Astrocyte of the cerebellum (primary cell): ENCODE results near the gene IMP4.

Experiments
- DNase-seq: peaks from one replicate; pipeline ENCODE4 v3.0.0-alpha.2; 2011; ENCODE audit warnings: low read depth
- H3K4me3 ChIP-seq: 2 replicates; pipeline ENCODE4 v1.5.1; 2011; ENCODE audit warnings: mild to moderate bottlenecking, low read depth, low read length, moderate library complexity
- in situ Hi-C: cut with HindIII; loops from 2 replicates; pipeline ENCODE4 v1.10.0; 2017; ENCODE audit warnings: low sequenced_read_pairs
- TF ChIP-seq, protein P1 (sequence below): IDR thresholded peaks from 2 replicates; pipeline ENCODE4 v1.5.1; 2012; ENCODE audit warnings: low read length, low read depth, moderate library complexity, mild to moderate bottlenecking; ENCODE audit errors: missing control alignments

IMP4 gene

DNA sequence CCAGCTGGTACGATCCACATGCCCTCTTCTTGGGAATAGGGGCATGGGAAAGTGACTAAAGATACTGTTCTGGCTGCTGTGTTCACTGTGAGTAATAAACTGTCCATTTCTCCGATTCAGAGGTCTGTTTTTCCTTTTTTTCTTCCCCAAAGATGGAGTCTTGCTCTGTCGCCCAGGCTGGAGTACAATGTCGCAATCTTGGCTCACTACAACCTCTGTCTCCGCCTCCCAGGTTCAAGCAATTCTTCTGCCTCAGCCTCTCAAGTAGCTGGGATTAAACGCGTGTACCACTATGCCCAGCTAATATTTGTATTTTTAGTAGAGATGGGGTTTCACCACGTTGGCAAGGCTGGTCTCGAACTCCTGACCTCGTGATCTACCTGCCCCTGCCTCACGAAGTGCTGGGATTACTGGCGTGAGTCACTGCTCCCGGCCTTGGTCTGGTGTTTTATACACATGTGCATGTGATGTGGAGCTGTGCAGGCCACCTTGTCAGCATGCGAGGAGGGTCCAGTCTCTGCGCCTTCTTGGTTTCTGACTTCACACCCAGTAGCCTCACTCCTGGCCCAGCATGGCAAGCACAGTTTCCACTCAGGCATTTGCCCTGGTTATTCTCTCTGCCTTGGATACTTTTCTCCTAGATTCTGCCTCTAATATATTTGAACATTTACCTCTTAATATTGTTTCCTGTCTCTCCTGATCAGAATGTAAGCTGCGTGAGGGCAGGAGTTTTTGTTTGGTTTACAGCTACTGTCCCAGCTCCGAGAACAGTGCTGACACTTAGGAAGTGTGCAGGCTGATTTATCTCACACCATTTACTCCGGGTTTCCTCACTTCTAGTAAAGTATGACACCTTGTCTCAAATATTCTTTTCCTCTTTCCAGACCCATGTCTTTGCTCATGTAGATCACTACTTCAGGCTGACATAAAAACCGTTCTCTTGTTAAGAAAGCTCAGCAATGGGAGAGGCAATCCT, 32.9 kb downstream of the IMP4 start:
- TF ChIP-seq, protein P1, sequence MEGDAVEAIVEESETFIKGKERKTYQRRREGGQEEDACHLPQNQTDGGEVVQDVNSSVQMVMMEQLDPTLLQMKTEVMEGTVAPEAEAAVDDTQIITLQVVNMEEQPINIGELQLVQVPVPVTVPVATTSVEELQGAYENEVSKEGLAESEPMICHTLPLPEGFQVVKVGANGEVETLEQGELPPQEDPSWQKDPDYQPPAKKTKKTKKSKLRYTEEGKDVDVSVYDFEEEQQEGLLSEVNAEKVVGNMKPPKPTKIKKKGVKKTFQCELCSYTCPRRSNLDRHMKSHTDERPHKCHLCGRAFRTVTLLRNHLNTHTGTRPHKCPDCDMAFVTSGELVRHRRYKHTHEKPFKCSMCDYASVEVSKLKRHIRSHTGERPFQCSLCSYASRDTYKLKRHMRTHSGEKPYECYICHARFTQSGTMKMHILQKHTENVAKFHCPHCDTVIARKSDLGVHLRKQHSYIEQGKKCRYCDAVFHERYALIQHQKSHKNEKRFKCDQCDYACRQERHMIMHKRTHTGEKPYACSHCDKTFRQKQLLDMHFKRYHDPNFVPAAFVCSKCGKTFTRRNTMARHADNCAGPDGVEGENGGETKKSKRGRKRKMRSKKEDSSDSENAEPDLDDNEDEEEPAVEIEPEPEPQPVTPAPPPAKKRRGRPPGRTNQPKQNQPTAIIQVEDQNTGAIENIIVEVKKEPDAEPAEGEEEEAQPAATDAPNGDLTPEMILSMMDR = no peak
- DNase-seq = no peak
- in situ Hi-C loops = no loop called here
- no peak overlapping the region for H3K4me3 ChIP-seq

DNA sequence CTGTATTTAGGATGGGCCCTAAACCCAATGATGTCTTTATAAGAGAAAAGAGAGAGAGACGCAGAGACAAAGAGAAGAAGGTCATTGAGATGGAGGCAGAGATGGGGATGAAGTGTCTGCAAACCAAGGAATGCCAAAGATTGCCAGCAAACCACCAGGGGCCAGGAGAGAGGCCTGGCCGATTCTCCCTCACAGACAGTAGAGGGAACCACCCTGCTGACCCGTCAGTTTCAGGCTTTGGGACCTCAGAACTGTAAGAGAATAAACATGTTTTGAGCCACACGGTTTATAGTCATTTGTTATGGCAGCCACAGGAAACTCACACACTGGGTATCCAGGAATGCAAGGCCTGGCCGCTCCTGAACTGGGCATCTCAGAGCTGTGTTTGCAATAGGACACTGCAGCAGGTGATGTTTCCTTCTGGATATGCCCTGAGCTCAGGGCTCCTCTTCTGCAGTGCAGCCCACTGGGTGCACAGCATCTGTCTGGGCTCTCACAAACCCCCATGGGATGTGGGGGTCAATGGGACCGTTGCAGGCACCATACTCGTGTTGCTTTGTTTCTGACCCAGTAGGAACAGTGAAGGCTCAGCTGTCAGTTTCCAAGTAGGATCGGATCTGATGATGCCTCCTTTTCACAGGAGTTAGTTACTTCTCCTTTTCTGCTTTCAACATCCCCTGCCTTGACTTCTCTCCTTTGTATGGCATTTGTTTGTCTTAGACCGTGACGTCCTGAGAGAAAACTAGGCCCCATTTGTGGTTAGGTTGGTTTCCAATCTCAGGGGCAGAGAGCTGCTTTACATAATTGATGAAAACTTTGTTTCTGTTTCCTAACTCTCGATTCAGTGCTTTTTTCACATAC, 34.0 kb downstream of the IMP4 start:
- TF ChIP-seq, protein P1 = no peak
- DNase-seq = no peak
- in situ Hi-C loops = no loop called here
- H3K4me3 ChIP-seq = no peak overlapping the region

DNA sequence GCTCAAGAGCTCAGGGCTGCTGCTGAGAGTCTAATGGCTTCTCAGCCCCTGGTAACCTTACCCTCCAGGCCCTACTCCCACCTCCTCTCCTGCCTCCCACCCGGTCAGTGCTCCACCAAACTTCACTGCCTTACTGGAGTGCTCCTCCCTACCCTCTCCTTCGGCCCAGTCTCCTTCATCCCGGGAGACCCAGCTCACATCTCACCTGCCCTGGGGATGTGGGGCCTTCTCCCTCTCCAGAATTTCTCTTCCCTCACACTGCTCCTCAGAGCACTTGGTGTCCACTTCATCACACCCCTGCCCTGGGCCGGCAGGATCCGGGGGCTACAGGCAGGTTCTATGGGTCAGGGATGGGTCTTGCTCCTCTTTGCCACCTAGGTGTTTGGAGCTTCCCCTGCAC, 34.8 kb downstream of the IMP4 start:
- in situ Hi-C loops = no loop called here
- no peak overlapping the region for H3K4me3 ChIP-seq
- DNase-seq = no peak
- TF ChIP-seq, protein P1 = no peak

DNA sequence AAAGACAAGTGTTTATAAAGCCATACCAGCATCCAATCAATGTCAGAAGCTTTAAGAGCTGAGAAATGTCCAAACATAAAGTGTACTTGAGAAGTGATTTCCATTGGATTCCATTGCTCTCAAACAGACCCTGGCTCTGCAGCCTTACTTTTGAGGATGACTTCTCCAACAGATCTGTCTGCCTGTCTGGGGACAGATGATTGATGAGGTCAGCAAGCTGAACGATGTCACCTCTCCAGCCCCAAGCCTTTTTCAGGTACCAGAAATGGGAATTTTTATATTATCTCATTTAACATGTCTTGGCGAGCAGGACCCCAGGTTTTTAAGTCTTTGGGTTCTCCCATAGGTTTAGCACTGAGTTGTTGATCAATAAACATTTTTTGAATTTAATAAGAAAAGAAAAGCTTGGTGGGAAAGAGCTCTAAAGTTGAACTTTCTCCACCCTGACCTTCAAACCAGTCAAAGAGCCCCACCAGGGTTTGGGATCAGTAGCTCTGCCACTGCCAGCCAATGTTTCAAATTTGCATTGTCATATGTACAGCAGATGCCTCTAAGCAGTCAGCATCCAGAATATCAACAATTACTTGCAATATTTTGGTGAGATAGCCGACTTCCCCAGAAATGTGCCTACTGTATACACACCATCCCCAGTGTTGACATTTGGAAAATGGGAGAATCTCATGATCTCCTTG, 35.7 kb downstream of the IMP4 start:
- no peak overlapping the region for H3K4me3 ChIP-seq
- TF ChIP-seq, protein P1 = no peak
- in situ Hi-C loops = no loop called here
- DNase-seq = no peak

DNA sequence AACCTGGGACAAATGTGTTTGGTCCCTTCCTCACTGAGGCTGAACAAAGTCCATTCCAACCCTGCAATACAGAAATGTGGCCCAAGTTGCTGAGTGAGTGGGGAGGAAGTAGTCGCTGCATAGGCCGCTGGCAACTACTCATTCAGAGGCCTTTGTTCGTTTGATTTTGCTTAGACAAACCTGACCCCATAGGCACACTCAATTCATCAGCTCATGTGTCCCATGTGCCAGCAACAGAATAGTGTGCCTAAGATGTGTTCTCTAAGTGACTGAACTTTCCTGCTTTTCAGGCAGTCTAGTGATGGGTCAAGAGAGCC, 36.2 kb downstream of the IMP4 start:
- TF ChIP-seq, protein P1 = no peak
- no peak for DNase-seq
- no peak overlapping the region for H3K4me3 ChIP-seq
- in situ Hi-C loops = no loop called here
